ENCODE measurements around the gene EP300. TPM values are rescaled to one million over a fixed set of nuclear protein-coding genes. Genes with fewer than 3 reads are reported as not detected.

The EP300 gene
- total and polyA plus RNA-seq, 2 of the 8 experiments (the other 6 are each of a cell fraction or from before 2014, with no cell fraction given), result 39.5 to 109 TPM

- TF ChIP-seq TBP (IDR thresholded peaks at IDR 0.05; ENCODE audit: low read depth, low read length) (peak; percentile 80), POLR2AphosphoS5 (IDR thresholded peaks at IDR 0.05; ENCODE audit: low read depth, low read length) (peak; percentile 84), NANOG (IDR thresholded peaks at IDR 0.05; ENCODE audit: insufficient read depth, low read depth, low read length, poor library complexity, severe bottlenecking) (no peak), CTBP2 (IDR thresholded peaks at IDR 0.05; ENCODE audit: borderline replicate concordance, insufficient read depth, insufficient read length, low read length) (no peak), SP1 (IDR thresholded peaks at IDR 0.05; ENCODE audit: low read depth, low read length) (peak; percentile 87), MAX (IDR thresholded peaks at IDR 0.05) (peak; percentile 79; the same call in 1 of the 2 replicates), HDAC2 (IDR thresholded peaks at IDR 0.05; ENCODE audit: borderline replicate concordance in 1 of 2, low read depth in 2 of 2, low read length in 2 of 2) (peak in 1 of 2 experiments; percentile 91; a peak in 1 of 4 replicates), POLR2A (IDR thresholded peaks at IDR 0.05; ENCODE audit: control extremely low read depth in 1 of 2, low read depth in 2 of 2, low read length in 2 of 2) (peak; percentile 76 to 89), SIN3A (conservative IDR thresholded peaks at IDR 0.05 in 1 of 2, IDR thresholded peaks at IDR 0.05 in 1 of 2; ENCODE audit: low read depth in 1 of 2, low read length in 2 of 2) (peak; percentile 14 to 51; a peak in 1 of 4 replicates), PHF8 (conservative IDR thresholded peaks at IDR 0.05; ENCODE audit: low read depth, low read length) (peak; percentile 90), E2F6 (IDR thresholded peaks at IDR 0.05) (peak; percentile 87), CHD2 (IDR thresholded peaks at IDR 0.05; ENCODE audit: low read length) (peak; percentile 59; the same call in 1 of the 2 replicates), SAP30 (IDR thresholded peaks at IDR 0.05; ENCODE audit: insufficient read depth, insufficient replicate concordance, low read length) (no peak), CBX5 (IDR thresholded peaks at IDR 0.05; ENCODE audit: low read depth, low read length) (no peak), TAF1 (IDR thresholded peaks at IDR 0.05; ENCODE audit: low read depth, low read length) (peak; percentile 93), TAF7 (optimal IDR thresholded peaks at IDR 0.05; ENCODE audit: borderline replicate concordance, low read depth, low read length) (peak; percentile 71), CEBPB (IDR thresholded peaks at IDR 0.05; ENCODE audit: low read depth, low read length) (no peak)
These were observed 112.9 kb downstream of the EP300 start, which contains the start of gene L3MBTL2 (continued) for GRCh38 chr22:41204992-41205900.
